ENCODE results near the gene B4GALT4. TPM values are rescaled to one million over a fixed set of nuclear protein-coding genes. Genes with fewer than 3 reads are reported as not detected.
A peak's percentile ranks its signal among the peaks of the same experiment; 100 is the strongest.
"Not testable (repeated sequence)": the region's sequence is repeated elsewhere in the genome, so short reads cannot be mapped to it uniquely, and the experiment has no call there.

B4GALT4 gene
- polyA plus RNA-seq, 1 donor from 2014 or later = 8.7 TPM

- H3K4me3 Mint-ChIP-seq = no peak overlapping the region
- H3K27ac Mint-ChIP-seq = no peak overlapping the region
- no peaks in the 10 kb centered on the region for H3K27me3 Mint-ChIP-seq
- peaks cover 3% of the 10 kb centered on the region for H3K36me3 Mint-ChIP-seq
- H3K4me1 Mint-ChIP-seq = peaks cover 2 to 5% (median 3%) of the 10 kb centered on the region in 3 donors
- peaks cover 7 to 20% (median 18%) of the 10 kb centered on the region in 3 donors for H3K9me3 Mint-ChIP-seq
These were observed 5.1 kb upstream of the B4GALT4 start for GRCh38 chr3:119245778-119246177.

- Mint-ChIP-seq H3K36me3 (peaks cover 3% of the 10 kb centered on the region), H3K27me3 (no peaks in the 10 kb centered on the region), H3K4me1 (peaks cover 8 to 13% (median 12%) of the 10 kb centered on the region in 3 donors), H3K4me3 (peak overlapping the region in 1 of 4 donors; percentile 28), H3K9me3 (peaks cover 2 to 8% (median 6%) of the 10 kb centered on the region in 3 donors), H3K27ac (no peak overlapping the region)
These were observed 3.0 kb upstream of the B4GALT4 start for GRCh38 chr3:119243712-119244111.

- not testable (repeated sequence) for H3K27ac Mint-ChIP-seq, H3K27me3 Mint-ChIP-seq, H3K9me3 Mint-ChIP-seq, H3K36me3 Mint-ChIP-seq
- Mint-ChIP-seq H3K4me3 (peak overlapping the region in 1 of 4 donors; percentile 6), H3K4me1 (peaks cover 12 to 14% (median 12%) of the 10 kb centered on the region in 3 donors)
These were observed 2.4 kb upstream of the B4GALT4 start for GRCh38 chr3:119243058-119243529.

- H3K4me3 Mint-ChIP-seq, H3K27me3 Mint-ChIP-seq, H3K27ac Mint-ChIP-seq, H3K36me3 Mint-ChIP-seq, H3K9me3 Mint-ChIP-seq: not testable (repeated sequence)
- H3K4me1 Mint-ChIP-seq = peaks cover 12 to 15% (median 13%) of the 10 kb centered on the region in 3 donors
These were observed 1.8 kb upstream of the B4GALT4 start for GRCh38 chr3:119242387-119243057.

- peaks cover 10% of the 10 kb centered on the region for H3K36me3 Mint-ChIP-seq
These were observed 532 bp downstream of the B4GALT4 start for GRCh38 chr3:119240101-119240590.

GRCh38 chr3:119239206-119239820 is 1.4 kb downstream of the B4GALT4 start:
- H3K4me3 Mint-ChIP-seq = peak overlapping the region; percentile 56 to 95 (median 84)
- H3K27me3 Mint-ChIP-seq = no peaks in the 10 kb centered on the region
- peaks cover 10% of the 10 kb centered on the region for H3K36me3 Mint-ChIP-seq
- peaks cover 23 to 26% (median 24%) of the 10 kb centered on the region in 3 donors for H3K4me1 Mint-ChIP-seq
- peak overlapping the region; percentile 10 to 95 (median 18) for H3K27ac Mint-ChIP-seq
- H3K9me3 Mint-ChIP-seq = no peaks in the 10 kb centered on the region

More at GRCh38 chr3:119240101-119240590, 532 bp downstream of the B4GALT4 start:
- H3K4me1 Mint-ChIP-seq = peaks cover 23 to 24% (median 24%) of the 10 kb centered on the region in 3 donors
- H3K27me3 Mint-ChIP-seq = no peaks in the 10 kb centered on the region
- H3K4me3 Mint-ChIP-seq = peak overlapping the region; percentile 56 to 95 (median 84)
- no peaks in the 10 kb centered on the region for H3K9me3 Mint-ChIP-seq
- H3K27ac Mint-ChIP-seq = peak overlapping the region; percentile 10 to 95 (median 18)

GRCh38 chr3:119238363-119238762 is 2.3 kb downstream of the B4GALT4 start:
- H3K4me3 Mint-ChIP-seq = peak overlapping the region in 3 of 4 donors; percentile 39 to 46 (median 44)
- H3K9me3 Mint-ChIP-seq = no peaks in the 10 kb centered on the region
- H3K27ac Mint-ChIP-seq = peak overlapping the region in 1 of 3 donors; percentile 63
- H3K4me1 Mint-ChIP-seq = peaks cover 23 to 26% (median 24%) of the 10 kb centered on the region in 3 donors
- H3K36me3 Mint-ChIP-seq = peaks cover 13% of the 10 kb centered on the region
- H3K27me3 Mint-ChIP-seq = no peaks in the 10 kb centered on the region

GRCh38 chr3:119237299-119237698 is 3.4 kb downstream of the B4GALT4 start:
- Mint-ChIP-seq H3K4me3 (peak overlapping the region in 2 of 4 donors; percentile 33 to 34), H3K4me1 (peaks cover 23 to 26% (median 24%) of the 10 kb centered on the region in 3 donors), H3K27ac (peak overlapping the region in 2 of 3 donors; percentile 23 to 38), H3K36me3 (peaks cover 13% of the 10 kb centered on the region), H3K9me3 (no peaks in the 10 kb centered on the region), H3K27me3 (no peaks in the 10 kb centered on the region)

- H3K27ac Mint-ChIP-seq = peak overlapping the region in 1 of 3 donors; percentile 38
- no peaks in the 10 kb centered on the region for H3K27me3 Mint-ChIP-seq
- peaks cover 23 to 26% (median 24%) of the 10 kb centered on the region in 3 donors for H3K4me1 Mint-ChIP-seq
- peaks cover 13% of the 10 kb centered on the region for H3K36me3 Mint-ChIP-seq
- no peaks in the 10 kb centered on the region for H3K9me3 Mint-ChIP-seq
- peak overlapping the region in 3 of 4 donors; percentile 33 to 88 (median 82) for H3K4me3 Mint-ChIP-seq
These were observed 3.9 kb downstream of the B4GALT4 start for GRCh38 chr3:119236756-119237155.

GRCh38 chr3:119235151-119235550 is 5.5 kb downstream of the B4GALT4 start:
- Mint-ChIP-seq H3K9me3 (no peaks in the 10 kb centered on the region), H3K4me1 (peaks cover 16 to 25% (median 21%) of the 10 kb centered on the region in 3 donors), H3K36me3 (peaks cover 13% of the 10 kb centered on the region), H3K27ac (no peak overlapping the region), H3K4me3 (no peak overlapping the region), H3K27me3 (no peaks in the 10 kb centered on the region)

GRCh38 chr3:119234610-119235009 is 6.1 kb downstream of the B4GALT4 start:
- H3K27me3 Mint-ChIP-seq = no peaks in the 10 kb centered on the region
- H3K9me3 Mint-ChIP-seq = no peaks in the 10 kb centered on the region
- H3K4me3 Mint-ChIP-seq = no peak overlapping the region

GRCh38 chr3:119230745-119231144 is 9.9 kb downstream of the B4GALT4 start:
- no peaks in the 10 kb centered on the region for H3K27me3 Mint-ChIP-seq
- H3K9me3 Mint-ChIP-seq = no peaks in the 10 kb centered on the region
- H3K27ac Mint-ChIP-seq = peak overlapping the region in 1 of 3 donors; percentile 71
- peaks cover 14% of the 10 kb centered on the region for H3K36me3 Mint-ChIP-seq
- no peak overlapping the region for H3K4me3 Mint-ChIP-seq
- H3K4me1 Mint-ChIP-seq = peaks cover 0 to 9% (median 0%) of the 10 kb centered on the region in 3 donors

More at GRCh38 chr3:119234610-119235009, 6.1 kb downstream of the B4GALT4 start:
- Mint-ChIP-seq H3K27ac (no peak overlapping the region), H3K36me3 (peaks cover 15% of the 10 kb centered on the region), H3K4me1 (peaks cover 11 to 20% (median 17%) of the 10 kb centered on the region in 3 donors)

- peaks cover 14% of the 10 kb centered on the region for H3K36me3 Mint-ChIP-seq
- H3K4me3 Mint-ChIP-seq = no peak overlapping the region
- H3K4me1 Mint-ChIP-seq = peaks cover 0 to 8% (median 0%) of the 10 kb centered on the region in 3 donors
- no peak overlapping the region for H3K27ac Mint-ChIP-seq
- H3K9me3 Mint-ChIP-seq = no peaks in the 10 kb centered on the region
- H3K27me3 Mint-ChIP-seq = no peaks in the 10 kb centered on the region
These were observed 10.6 kb downstream of the B4GALT4 start for GRCh38 chr3:119230071-119230470.

- peaks cover 0 to 8% (median 0%) of the 10 kb centered on the region in 3 donors for H3K4me1 Mint-ChIP-seq
- peaks cover 14% of the 10 kb centered on the region for H3K36me3 Mint-ChIP-seq
- H3K27ac Mint-ChIP-seq = no peak overlapping the region
- H3K27me3 Mint-ChIP-seq = no peaks in the 10 kb centered on the region
- H3K9me3 Mint-ChIP-seq = no peaks in the 10 kb centered on the region
- H3K4me3 Mint-ChIP-seq = no peak overlapping the region
These were observed 11.5 kb downstream of the B4GALT4 start for GRCh38 chr3:119229190-119229589.

All from IgD-negative memory B cell (primary cell).